DOHH2 (cell line): ENCODE data around the gene UQCRQ.

Source experiments
- H3F3A ChIP-seq: fragments of 200-600 bp; sonication (generic), shearing (Covaris generic); 2 replicates; pipeline ENCODE4 v1.6.0; 2016; ENCODE audit warnings: antibody characterized with exemption, mild to moderate bottlenecking; ENCODE audit not compliant: control insufficient read depth, insufficient read depth
- H3K27ac ChIP-seq: fragments of 200-600 bp; sonication (generic); 2 replicates; pipeline ENCODE4 v1.5.1; 2014; ENCODE audit warnings: low read depth, mild to moderate bottlenecking, low read length, moderate library complexity
- H3K27me3 ChIP-seq: fragments of 200-600 bp; sonication (generic); 2 replicates; pipeline ENCODE4 v1.6.1; 2014; ENCODE audit warnings: mild to moderate bottlenecking, low read length, mixed read lengths; ENCODE audit not compliant: control insufficient read depth
- H3K36me3 ChIP-seq: fragments of 200-600 bp; sonication (generic); 2 replicates; pipeline ENCODE4 v1.6.1; 2014; ENCODE audit warnings: mild to moderate bottlenecking, low read length, moderate library complexity, mixed read lengths; ENCODE audit not compliant: control insufficient read depth
- H3K4me1 ChIP-seq: fragments of 200-600 bp; sonication (generic); 2 replicates; pipeline ENCODE4 v1.6.1; 2014; ENCODE audit warnings: mild to moderate bottlenecking, low read length, mixed read lengths; ENCODE audit not compliant: control insufficient read depth
- H3K4me2 ChIP-seq: fragments of 200-600 bp; sonication (generic); 2 replicates; pipeline ENCODE4 v1.6.0; 2014; ENCODE audit warnings: mild to moderate bottlenecking, low read length, moderate library complexity
- H3K4me3 ChIP-seq: fragments of 200-600 bp; sonication (generic); 2 replicates; pipeline ENCODE4 v1.5.1; 2014; ENCODE audit warnings: mild to moderate bottlenecking, low read length, mixed read lengths
- H3K79me2 ChIP-seq: fragments of 200-600 bp; sonication (generic); 2 replicates; pipeline ENCODE4 v1.6.1; 2014; ENCODE audit warnings: mild to moderate bottlenecking, low read length, mixed read lengths; ENCODE audit not compliant: control insufficient read depth
- H3K9me2 ChIP-seq: fragments of 200-600 bp; sonication (generic); replicated peaks from 2 replicates; pipeline ENCODE4 v1.6.1; 2014; ENCODE audit warnings: mild to moderate bottlenecking, low read length, mixed read lengths; ENCODE audit not compliant: control insufficient read depth
- H3K9me3 ChIP-seq: fragments of 200-600 bp; sonication (generic); 2 replicates; pipeline ENCODE4 v1.6.1; 2014; ENCODE audit warnings: antibody characterized with exemption, low read length, mixed read lengths; ENCODE audit not compliant: control insufficient read depth, insufficient read depth
- H4K20me1 ChIP-seq: fragments of 200-600 bp; sonication (generic); 2 replicates; pipeline ENCODE4 v1.6.0; 2014; ENCODE audit warnings: low read depth, mild to moderate bottlenecking, antibody characterized with exemption, low read length, moderate library complexity; ENCODE audit not compliant: control insufficient read depth, insufficient read depth
- EZH2phosphoT487 ChIP-seq: fragments of 200-600 bp; sonication (generic); IDR thresholded peaks from 2 replicates; pipeline ENCODE4 v1.6.1; 2017; ENCODE audit warnings: borderline replicate concordance, mild to moderate bottlenecking, antibody characterized with exemption, low read length, moderate library complexity, mixed read lengths
- TF ChIP-seq, protein P1 (sequence below): fragments of 200-600 bp; sonication (generic); IDR thresholded peaks from one replicate; pipeline ENCODE4 v1.5.1; 2014; ENCODE audit warnings: antibody characterized with exemption, mild to moderate bottlenecking, low read depth, low read length; ENCODE audit not compliant: poor library complexity, severe bottlenecking

UQCRQ gene

DNA sequence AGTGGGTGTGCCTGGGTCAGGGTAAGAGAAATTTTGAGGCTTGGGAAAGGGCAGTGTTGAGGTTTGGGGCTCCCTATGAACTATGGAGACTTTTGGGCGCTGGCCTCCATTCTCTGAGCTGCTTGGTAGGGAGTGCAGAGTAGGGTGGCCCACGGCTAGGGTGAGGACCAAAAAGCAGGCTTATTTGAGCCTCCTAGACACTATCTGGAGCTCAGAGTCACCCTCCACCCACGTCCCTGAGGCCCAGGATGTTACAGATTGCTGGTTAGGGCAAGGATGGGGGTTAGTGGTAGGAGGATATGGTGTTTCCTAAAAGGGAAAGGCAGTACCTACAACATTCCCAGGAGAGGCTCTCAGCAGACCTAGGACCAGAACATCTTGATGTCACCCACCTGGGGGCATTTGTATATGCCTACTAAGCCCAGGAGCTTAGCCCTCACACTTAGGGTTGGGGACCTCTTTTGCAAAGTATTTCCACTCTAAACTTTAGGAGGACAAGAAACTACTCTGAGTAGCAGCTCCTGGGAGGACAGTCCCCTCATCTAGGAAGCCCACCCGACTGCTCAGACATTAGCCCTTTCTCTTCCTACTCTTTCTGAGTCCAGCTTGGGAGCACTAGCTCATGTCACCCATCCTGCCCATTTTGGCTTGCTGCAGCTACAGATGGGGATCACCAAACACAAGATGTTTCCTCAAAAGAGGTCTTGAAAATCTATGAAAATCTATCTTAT, 38.3 kb upstream of the UQCRQ start:
- Histone ChIP-seq H3K27ac (no peak overlapping the region), H3K4me3 (no peak overlapping the region), H3F3A (no peaks in the 10 kb centered on the region), H4K20me1 (no peaks in the 10 kb centered on the region), H3K4me2 (no peak overlapping the region), H3K9me3 (no peaks in the 10 kb centered on the region), H3K27me3 (peaks cover 80% of the 10 kb centered on the region), H3K79me2 (no peaks in the 10 kb centered on the region), H3K4me1 (peaks cover 4% of the 10 kb centered on the region), H3K36me3 (no peaks in the 10 kb centered on the region), H3K9me2 (no peaks in the 10 kb centered on the region)
- TF ChIP-seq, protein P1, sequence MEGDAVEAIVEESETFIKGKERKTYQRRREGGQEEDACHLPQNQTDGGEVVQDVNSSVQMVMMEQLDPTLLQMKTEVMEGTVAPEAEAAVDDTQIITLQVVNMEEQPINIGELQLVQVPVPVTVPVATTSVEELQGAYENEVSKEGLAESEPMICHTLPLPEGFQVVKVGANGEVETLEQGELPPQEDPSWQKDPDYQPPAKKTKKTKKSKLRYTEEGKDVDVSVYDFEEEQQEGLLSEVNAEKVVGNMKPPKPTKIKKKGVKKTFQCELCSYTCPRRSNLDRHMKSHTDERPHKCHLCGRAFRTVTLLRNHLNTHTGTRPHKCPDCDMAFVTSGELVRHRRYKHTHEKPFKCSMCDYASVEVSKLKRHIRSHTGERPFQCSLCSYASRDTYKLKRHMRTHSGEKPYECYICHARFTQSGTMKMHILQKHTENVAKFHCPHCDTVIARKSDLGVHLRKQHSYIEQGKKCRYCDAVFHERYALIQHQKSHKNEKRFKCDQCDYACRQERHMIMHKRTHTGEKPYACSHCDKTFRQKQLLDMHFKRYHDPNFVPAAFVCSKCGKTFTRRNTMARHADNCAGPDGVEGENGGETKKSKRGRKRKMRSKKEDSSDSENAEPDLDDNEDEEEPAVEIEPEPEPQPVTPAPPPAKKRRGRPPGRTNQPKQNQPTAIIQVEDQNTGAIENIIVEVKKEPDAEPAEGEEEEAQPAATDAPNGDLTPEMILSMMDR: no peak
- no peak for TF ChIP-seq EZH2phosphoT487

DNA sequence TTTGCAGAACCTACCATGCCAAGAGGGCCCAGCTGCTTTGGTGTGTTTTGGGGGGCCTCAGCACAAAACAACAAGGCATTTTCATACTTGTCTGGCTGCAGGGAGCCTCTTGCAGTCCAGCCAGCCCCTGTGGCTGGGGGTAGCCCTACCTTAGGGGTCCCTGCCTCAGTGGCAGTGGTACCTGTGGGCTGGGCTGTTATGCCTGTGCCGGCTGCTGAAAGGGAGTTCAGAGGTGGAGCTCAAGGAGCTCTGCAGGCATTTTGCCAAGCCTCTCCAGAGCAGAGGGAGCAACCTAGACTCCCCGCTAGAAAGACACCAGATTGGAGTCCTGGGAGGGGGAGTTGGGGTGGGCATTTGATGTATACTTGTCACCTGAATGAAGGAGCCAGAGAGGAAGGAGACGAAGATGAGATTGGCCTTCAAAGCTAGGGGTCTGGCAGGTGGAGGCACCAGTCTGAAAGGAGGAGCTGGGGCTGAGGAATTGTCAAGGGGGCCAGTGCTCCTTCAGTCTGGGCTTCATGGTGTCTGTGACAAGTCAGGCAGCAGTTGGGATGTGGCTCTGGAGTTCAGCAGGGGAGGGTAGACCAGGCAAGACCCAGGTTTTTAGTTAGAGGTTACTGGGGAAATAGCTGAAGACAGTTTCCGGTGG, 37.5 kb upstream of the UQCRQ start:
- Histone ChIP-seq H3F3A (no peaks in the 10 kb centered on the region), H4K20me1 (no peaks in the 10 kb centered on the region), H3K4me3 (no peak overlapping the region), H3K27me3 (peaks cover 71% of the 10 kb centered on the region), H3K4me2 (no peak overlapping the region), H3K9me2 (no peaks in the 10 kb centered on the region), H3K4me1 (peaks cover 4% of the 10 kb centered on the region), H3K27ac (no peak overlapping the region), H3K79me2 (no peaks in the 10 kb centered on the region), H3K9me3 (no peaks in the 10 kb centered on the region), H3K36me3 (no peaks in the 10 kb centered on the region)
- TF ChIP-seq, protein P1: no peak
- no peak for TF ChIP-seq EZH2phosphoT487

DNA sequence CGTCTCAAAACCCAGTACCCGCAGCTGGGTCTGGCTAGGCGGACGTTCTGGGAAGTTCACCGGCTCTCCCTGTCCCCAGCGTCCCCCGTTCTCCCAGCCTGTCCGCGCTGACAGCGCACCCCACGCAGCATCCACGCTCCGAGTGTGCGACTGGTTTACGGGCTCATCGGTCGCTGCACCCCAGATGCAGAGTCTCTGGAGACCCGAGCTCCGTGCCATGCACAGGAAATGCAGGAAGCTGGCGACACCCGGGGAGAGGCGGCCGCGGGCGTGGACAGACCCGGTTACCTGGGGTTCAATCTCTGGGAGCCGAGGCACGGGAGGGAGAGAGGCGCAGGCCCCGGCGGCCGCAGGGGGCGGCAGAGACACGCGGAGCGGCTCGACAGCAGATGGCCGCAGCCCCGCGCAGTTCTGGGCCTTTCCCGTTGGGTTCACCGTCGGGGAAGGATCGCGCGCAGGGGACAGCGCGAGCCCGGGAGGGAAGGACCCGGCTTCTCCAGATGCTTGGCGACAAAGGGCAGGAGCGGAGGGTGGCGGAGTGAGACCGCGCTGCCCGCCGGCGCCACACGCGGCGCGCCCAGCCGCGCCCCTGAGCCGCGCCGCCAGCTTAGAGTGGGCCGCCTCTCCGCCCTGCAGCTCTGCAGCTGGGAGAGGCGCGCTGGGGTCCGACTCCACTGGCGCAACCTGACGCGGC, 36.6 kb upstream of the UQCRQ start:
- Histone ChIP-seq H3K9me3 (no peaks in the 10 kb centered on the region), H3K4me2 (peak overlapping the region; percentile 83), H3K4me1 (peaks cover 4% of the 10 kb centered on the region), H3K36me3 (no peaks in the 10 kb centered on the region), H3K27me3 (peaks cover 63% of the 10 kb centered on the region), H3K9me2 (no peaks in the 10 kb centered on the region), H3K4me3 (peak overlapping the region; percentile 78), H4K20me1 (no peaks in the 10 kb centered on the region), H3K27ac (no peak overlapping the region), H3K79me2 (no peaks in the 10 kb centered on the region), H3F3A (no peaks in the 10 kb centered on the region)
- TF ChIP-seq, protein P1: peak; percentile 77
- no peak for TF ChIP-seq EZH2phosphoT487
